Suprapubic skin (tissue), 3 donors: ENCODE data around the gene L3MBTL4.

ENCODE experiments used
- POLR2AphosphoS5 ChIP-seq, 3 donors: sonication (generic); formaldehyde crosslinking; IDR thresholded peaks; one replicate each; pipeline ENCODE4 v1.6.1; 2017; ENCODE audit warnings: antibody characterized with exemption in 3 of 3
- TF ChIP-seq, protein P1 (sequence below), 2 donors: fragments of 200-600 bp in 1 of 2; fragments of 450-650 bp in 1 of 2; sonication (generic) in 1 of 2; IDR thresholded peaks; one replicate each; pipeline ENCODE4 v1.5.1; 2016 to 2019; ENCODE audit warnings: antibody characterized with exemption in 2 of 2, mild to moderate bottlenecking in 1 of 2, moderate library complexity in 1 of 2

DNA sequence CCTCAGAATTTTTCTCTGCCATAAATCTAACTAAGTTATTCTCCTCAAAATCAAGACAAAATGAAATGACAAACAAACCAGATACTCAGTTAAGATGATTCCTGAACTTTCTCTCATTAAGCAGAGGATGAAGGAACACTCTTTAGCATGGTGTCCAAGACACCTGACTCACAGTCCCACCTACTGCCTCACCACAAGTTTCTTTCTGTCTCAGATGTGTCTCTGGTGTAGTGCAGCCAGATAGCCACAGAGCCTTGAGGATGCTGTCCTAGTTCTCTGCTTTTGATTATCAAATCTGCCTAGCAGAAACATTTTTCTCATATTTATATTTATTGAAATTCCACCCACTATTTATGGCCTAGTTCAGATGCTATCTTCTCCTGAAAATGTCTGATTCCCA is 415.8 kb downstream of the L3MBTL4 start:
- no peak for TF ChIP-seq POLR2AphosphoS5 (IDR thresholded peaks at IDR 0.05)
- TF ChIP-seq, protein P1, sequence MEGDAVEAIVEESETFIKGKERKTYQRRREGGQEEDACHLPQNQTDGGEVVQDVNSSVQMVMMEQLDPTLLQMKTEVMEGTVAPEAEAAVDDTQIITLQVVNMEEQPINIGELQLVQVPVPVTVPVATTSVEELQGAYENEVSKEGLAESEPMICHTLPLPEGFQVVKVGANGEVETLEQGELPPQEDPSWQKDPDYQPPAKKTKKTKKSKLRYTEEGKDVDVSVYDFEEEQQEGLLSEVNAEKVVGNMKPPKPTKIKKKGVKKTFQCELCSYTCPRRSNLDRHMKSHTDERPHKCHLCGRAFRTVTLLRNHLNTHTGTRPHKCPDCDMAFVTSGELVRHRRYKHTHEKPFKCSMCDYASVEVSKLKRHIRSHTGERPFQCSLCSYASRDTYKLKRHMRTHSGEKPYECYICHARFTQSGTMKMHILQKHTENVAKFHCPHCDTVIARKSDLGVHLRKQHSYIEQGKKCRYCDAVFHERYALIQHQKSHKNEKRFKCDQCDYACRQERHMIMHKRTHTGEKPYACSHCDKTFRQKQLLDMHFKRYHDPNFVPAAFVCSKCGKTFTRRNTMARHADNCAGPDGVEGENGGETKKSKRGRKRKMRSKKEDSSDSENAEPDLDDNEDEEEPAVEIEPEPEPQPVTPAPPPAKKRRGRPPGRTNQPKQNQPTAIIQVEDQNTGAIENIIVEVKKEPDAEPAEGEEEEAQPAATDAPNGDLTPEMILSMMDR (IDR thresholded peaks at IDR 0.05), result no peak
